CD4-positive, alpha-beta T cell (primary cell): ENCODE data around the gene HBG1. TPM values are rescaled to one million over a fixed set of nuclear protein-coding genes. Genes with fewer than 3 reads are reported as not detected.

ENCODE experiments used
- ATAC-seq: fragments of 200-7000 bp; cut with Tn5 transposase; one replicate; pipeline ENCODE4 v1.10.0; 2022; ENCODE audit warnings: mild to moderate bottlenecking; ENCODE audit not compliant: poor library complexity
- CTCF ChIA-PET: fragments of 350-600 bp; sonication (Branson Sonifier 250); formaldehyde crosslinking; loops from one replicate; lab custom pipeline; 2021; ENCODE audit warnings: antibody characterized with exemption, inconsistent platforms; lab: Charles Lee
- POLR2A ChIA-PET: fragments of 350-600 bp; sonication (Branson Sonifier 250); formaldehyde crosslinking; loops from one replicate; lab custom pipeline; 2021; ENCODE audit warnings: antibody characterized with exemption, inconsistent platforms; lab: Charles Lee
- DNase-seq, 14 experiments: peaks; one replicate each; pipeline ENCODE4 v3.0.0-alpha.2; 2013 to 2020; ENCODE audit warnings: mixed read lengths in 2 of 14
- H3K27ac ChIP-seq, 2 donors: one replicate each; pipeline versions ENCODE4 v1.5.1 to v1.7.0; 2013; ENCODE audit warnings: low read length in 2 of 2, low read depth in 1 of 2, mild to moderate bottlenecking in 1 of 2
- H3K27me3 ChIP-seq, 2 experiments: 1 replicate in 1 of 2; 2 replicates in 1 of 2; pipeline versions ENCODE4 v1.6.1 to v1.7.0; 2013; ENCODE audit warnings: low read length in 2 of 2, control low read depth in 1 of 2, mild to moderate bottlenecking in 1 of 2, moderate library complexity in 1 of 2; ENCODE audit not compliant: insufficient read depth in 2 of 2, control insufficient read depth in 1 of 2
- H3K36me3 ChIP-seq: one replicate; pipeline ENCODE4 v1.6.1; 2013; ENCODE audit warnings: low read length, control low read depth; ENCODE audit not compliant: insufficient read depth
- H3K4me1 ChIP-seq: one replicate; pipeline ENCODE4 v1.6.1; 2013; ENCODE audit warnings: low read length, control low read depth; ENCODE audit not compliant: insufficient read depth
- H3K4me3 ChIP-seq: one replicate; pipeline ENCODE4 v1.5.1; 2013; ENCODE audit warnings: mild to moderate bottlenecking, low read length, moderate library complexity
- H3K9me3 ChIP-seq, 2 experiments: 1 replicate in 1 of 2; 2 replicates in 1 of 2; pipeline versions ENCODE4 v1.6.1 to v1.7.0; 2013; ENCODE audit warnings: low read length in 2 of 2, mild to moderate bottlenecking in 2 of 2, control low read depth in 1 of 2, moderate library complexity in 1 of 2; ENCODE audit not compliant: control insufficient read depth in 1 of 2, insufficient read depth in 1 of 2
- H3K27ac Mint-ChIP-seq: one replicate; pipeline ENCODE4 v1.8.0; 2020; ENCODE audit warnings: mixed read lengths
- H3K27me3 Mint-ChIP-seq: one replicate; pipeline ENCODE4 v1.8.0; 2021; ENCODE audit warnings: mixed read lengths
- H3K36me3 Mint-ChIP-seq: one replicate; pipeline ENCODE4 v1.8.0; 2021; ENCODE audit warnings: low read depth, mixed read lengths
- H3K4me1 Mint-ChIP-seq: one replicate; pipeline ENCODE4 v1.8.0; 2021; ENCODE audit warnings: low read depth, mixed read lengths
- H3K4me3 Mint-ChIP-seq: one replicate; pipeline ENCODE4 v1.8.0; 2020; ENCODE audit warnings: mild to moderate bottlenecking, mixed read lengths
- H3K9me3 Mint-ChIP-seq: one replicate; pipeline ENCODE4 v1.8.0; 2020; ENCODE audit warnings: mixed read lengths
- intact Hi-C, 2 experiments: fragments of 100-400 bp; cut with DNase I in 1 of 2; cut with micrococcal nuclease in 1 of 2; formaldehyde crosslinking; loops; one replicate each; pipeline versions ENCODE4 v1.15.1 to v1.9.0; 2023 to 2025; cut with DNase I, micrococcal nuclease
- total RNA-seq, 174 experiments: library from RNA in 2 of 174; stranded (reverse) in 2 of 174; gene quantifications; one replicate each; pipeline ENCODE4 v1.2.3 and lab custom pipeline; 2021 to 2026
- TF ChIP-seq, protein P1 (sequence below): fragments of 200-600 bp; IDR thresholded peaks from one replicate; pipeline ENCODE4 v1.8.0; 2022; ENCODE audit warnings: antibody characterized with exemption, mild to moderate bottlenecking

The HBG1 gene
- total RNA-seq, 2 experiments from 2014 or later = not detected

DNA sequence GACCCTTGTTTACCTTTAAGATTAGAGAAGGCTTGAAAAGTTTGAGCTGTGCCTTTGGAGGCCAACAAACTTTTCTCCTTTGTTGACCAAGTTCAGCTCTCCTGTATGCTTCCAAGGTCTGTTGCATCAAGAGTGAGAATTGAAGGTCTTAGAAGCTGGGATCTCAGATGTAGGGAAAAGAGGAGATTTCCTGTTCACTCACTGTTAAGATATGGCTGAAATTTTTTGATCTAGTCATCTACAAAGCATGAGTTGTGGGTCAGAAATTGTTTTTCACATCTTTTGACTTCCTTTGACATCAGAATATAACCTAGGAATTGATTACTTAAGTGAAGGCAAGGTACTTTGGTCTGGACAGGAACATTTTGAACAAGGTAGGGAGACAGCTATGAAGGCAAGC is 40.0 kb upstream of the HBG1 start:
- ChIA-PET CTCF (no interaction called here), POLR2A (no interaction called here)
- DNase-seq = no peak
- H3K27ac ChIP-seq = no peak overlapping the region
- no peak for ATAC-seq
- H3K36me3 ChIP-seq = no peaks in the 10 kb centered on the region
- H3K27me3 ChIP-seq = no peaks in the 10 kb centered on the region
- H3K27ac Mint-ChIP-seq = no peak overlapping the region
- no peak overlapping the region for H3K4me3 Mint-ChIP-seq
- no peaks in the 10 kb centered on the region for H3K4me1 ChIP-seq
- TF ChIP-seq, protein P1, sequence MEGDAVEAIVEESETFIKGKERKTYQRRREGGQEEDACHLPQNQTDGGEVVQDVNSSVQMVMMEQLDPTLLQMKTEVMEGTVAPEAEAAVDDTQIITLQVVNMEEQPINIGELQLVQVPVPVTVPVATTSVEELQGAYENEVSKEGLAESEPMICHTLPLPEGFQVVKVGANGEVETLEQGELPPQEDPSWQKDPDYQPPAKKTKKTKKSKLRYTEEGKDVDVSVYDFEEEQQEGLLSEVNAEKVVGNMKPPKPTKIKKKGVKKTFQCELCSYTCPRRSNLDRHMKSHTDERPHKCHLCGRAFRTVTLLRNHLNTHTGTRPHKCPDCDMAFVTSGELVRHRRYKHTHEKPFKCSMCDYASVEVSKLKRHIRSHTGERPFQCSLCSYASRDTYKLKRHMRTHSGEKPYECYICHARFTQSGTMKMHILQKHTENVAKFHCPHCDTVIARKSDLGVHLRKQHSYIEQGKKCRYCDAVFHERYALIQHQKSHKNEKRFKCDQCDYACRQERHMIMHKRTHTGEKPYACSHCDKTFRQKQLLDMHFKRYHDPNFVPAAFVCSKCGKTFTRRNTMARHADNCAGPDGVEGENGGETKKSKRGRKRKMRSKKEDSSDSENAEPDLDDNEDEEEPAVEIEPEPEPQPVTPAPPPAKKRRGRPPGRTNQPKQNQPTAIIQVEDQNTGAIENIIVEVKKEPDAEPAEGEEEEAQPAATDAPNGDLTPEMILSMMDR = no peak
- no peaks in the 10 kb centered on the region for H3K27me3 Mint-ChIP-seq
- H3K9me3 Mint-ChIP-seq = no peaks in the 10 kb centered on the region
- no peaks in the 10 kb centered on the region for H3K36me3 Mint-ChIP-seq
- no peak overlapping the region for H3K4me3 ChIP-seq
- H3K4me1 Mint-ChIP-seq = no peaks in the 10 kb centered on the region
- intact Hi-C loops = no loop called here
- peaks cover 0 to 6% of the 10 kb centered on the region in 2 experiments for H3K9me3 ChIP-seq

DNA sequence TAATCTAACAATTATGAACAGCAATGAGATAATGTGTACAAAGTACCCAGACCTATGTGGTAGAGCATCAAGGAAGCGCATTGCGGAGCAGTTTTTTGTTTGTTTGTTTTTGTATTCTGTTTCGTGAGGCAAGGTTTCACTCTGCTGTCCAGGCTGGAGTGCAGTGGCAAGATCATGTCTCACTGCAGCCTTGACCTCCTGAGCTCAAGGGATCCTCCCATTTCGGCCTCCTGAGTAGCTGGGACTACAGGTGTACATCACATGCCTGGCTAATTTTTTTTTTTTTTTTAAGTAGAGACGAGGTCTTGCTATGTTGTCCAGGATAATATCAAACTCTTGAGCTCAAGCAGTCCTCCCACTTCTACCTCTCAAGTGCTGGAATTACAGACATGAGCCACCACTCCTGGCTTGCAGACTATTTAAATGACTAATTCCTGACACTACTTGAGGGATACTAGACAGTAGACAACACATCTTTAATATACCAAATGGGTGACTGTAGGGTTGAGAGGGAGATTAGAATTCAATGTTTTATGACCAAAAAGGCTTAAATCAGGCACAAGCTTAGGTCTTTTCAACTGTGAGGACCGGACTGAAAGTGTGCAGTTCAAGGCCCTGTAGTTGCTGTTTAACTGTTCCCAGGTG is 39.4 kb upstream of the HBG1 start:
- Histone ChIP-seq H3K27ac (no peak overlapping the region), H3K4me1 (no peaks in the 10 kb centered on the region), H3K36me3 (no peaks in the 10 kb centered on the region), H3K4me3 (no peak overlapping the region), H3K9me3 (no peaks in the 10 kb centered on the region), H3K27me3 (no peaks in the 10 kb centered on the region)
- TF ChIP-seq, protein P1 = no peak
- DNase-seq (no peak), ATAC-seq (no peak)
- Mint-ChIP-seq H3K4me3 (no peak overlapping the region), H3K36me3 (no peaks in the 10 kb centered on the region), H3K27ac (no peak overlapping the region), H3K9me3 (no peaks in the 10 kb centered on the region), H3K27me3 (no peaks in the 10 kb centered on the region), H3K4me1 (no peaks in the 10 kb centered on the region)
- intact Hi-C loops = no loop called here
- ChIA-PET CTCF (no interaction called here), POLR2A (no interaction called here)

DNA sequence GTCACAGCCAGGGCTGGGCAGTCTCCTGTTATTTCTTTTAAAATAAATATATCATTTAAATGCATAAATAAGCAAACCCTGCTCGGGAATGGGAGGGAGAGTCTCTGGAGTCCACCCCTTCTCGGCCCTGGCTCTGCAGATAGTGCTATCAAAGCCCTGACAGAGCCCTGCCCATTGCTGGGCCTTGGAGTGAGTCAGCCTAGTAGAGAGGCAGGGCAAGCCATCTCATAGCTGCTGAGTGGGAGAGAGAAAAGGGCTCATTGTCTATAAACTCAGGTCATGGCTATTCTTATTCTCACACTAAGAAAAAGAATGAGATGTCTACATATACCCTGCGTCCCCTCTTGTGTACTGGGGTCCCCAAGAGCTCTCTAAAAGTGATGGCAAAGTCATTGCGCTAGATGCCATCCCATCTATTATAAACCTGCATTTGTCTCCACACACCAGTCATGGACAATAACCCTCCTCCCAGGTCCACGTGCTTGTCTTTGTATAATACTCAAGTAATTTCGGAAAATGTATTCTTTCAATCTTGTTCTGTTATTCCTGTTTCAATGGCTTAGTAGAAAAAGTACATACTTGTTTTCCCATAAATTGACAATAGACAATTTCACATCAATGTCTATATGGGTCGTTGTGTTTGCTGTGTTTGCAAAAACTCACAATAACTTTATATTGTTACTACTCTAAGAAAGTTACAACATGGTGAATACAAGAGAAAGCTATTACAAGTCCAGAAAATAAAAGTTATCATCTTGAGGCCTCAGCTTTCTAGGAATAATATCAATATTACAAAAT is 38.6 kb upstream of the HBG1 start:
- Mint-ChIP-seq H3K4me3 (no peak overlapping the region), H3K27ac (no peak overlapping the region), H3K36me3 (no peaks in the 10 kb centered on the region), H3K27me3 (no peaks in the 10 kb centered on the region), H3K4me1 (no peaks in the 10 kb centered on the region), H3K9me3 (no peaks in the 10 kb centered on the region)
- H3K36me3 ChIP-seq = no peaks in the 10 kb centered on the region
- TF ChIP-seq, protein P1 = no peak
- no peak overlapping the region for H3K4me3 ChIP-seq
- CTCF ChIA-PET = no interaction called here
- no peaks in the 10 kb centered on the region for H3K27me3 ChIP-seq
- POLR2A ChIA-PET = no interaction called here
- DNase-seq (no peak), ATAC-seq (no peak)
- H3K4me1 ChIP-seq = no peaks in the 10 kb centered on the region
- H3K27ac ChIP-seq = no peak overlapping the region
- H3K9me3 ChIP-seq = no peaks in the 10 kb centered on the region
- intact Hi-C loops = no loop called here
